Tibial nerve (tissue), 4 donors: Measurements from ENCODE around the gene PLEKHM1.
"Not testable (repeated sequence)": the region's sequence is repeated elsewhere in the genome, so short reads cannot be mapped to it uniquely, and the experiment has no call there.

Experiments
- CTCF ChIP-seq, 5 experiments: fragments of 200-600 bp in 3 of 5; fragments of 450-650 bp in 2 of 5; sonication (generic) in 3 of 5; IDR thresholded peaks; one replicate each; pipeline ENCODE4 v1.5.1; 2016 to 2019; ENCODE audit warnings: antibody characterized with exemption in 5 of 5, mild to moderate bottlenecking in 3 of 5, moderate library complexity in 2 of 5
- EP300 ChIP-seq, 2 donors: sonication (generic); formaldehyde crosslinking; IDR thresholded peaks; one replicate each; pipeline ENCODE4 v1.6.1; 2017; ENCODE audit warnings: antibody characterized with exemption in 2 of 2, mild to moderate bottlenecking in 1 of 2
- POLR2A ChIP-seq, 2 donors: fragments of 450-650 bp; IDR thresholded peaks; one replicate each; pipeline ENCODE4 v1.6.1; 2017; ENCODE audit warnings: antibody characterized with exemption in 2 of 2, mild to moderate bottlenecking in 2 of 2, moderate library complexity in 2 of 2

GRCh38 chr17:45496507-45496906 lies 6.0 kb upstream of the PLEKHM1 start:
- not testable (repeated sequence) for TF ChIP-seq CTCF, POLR2A, EP300 (IDR thresholded peaks at IDR 0.05)
